Measurements from ENCODE around the gene NCS1. TPM values are rescaled to one million over a fixed set of nuclear protein-coding genes. Genes with fewer than 3 reads are reported as not detected.

Gene NCS1
- total RNA-seq, 2 experiments from 2014 or later: 1.1 to 1.4 TPM

DNA sequence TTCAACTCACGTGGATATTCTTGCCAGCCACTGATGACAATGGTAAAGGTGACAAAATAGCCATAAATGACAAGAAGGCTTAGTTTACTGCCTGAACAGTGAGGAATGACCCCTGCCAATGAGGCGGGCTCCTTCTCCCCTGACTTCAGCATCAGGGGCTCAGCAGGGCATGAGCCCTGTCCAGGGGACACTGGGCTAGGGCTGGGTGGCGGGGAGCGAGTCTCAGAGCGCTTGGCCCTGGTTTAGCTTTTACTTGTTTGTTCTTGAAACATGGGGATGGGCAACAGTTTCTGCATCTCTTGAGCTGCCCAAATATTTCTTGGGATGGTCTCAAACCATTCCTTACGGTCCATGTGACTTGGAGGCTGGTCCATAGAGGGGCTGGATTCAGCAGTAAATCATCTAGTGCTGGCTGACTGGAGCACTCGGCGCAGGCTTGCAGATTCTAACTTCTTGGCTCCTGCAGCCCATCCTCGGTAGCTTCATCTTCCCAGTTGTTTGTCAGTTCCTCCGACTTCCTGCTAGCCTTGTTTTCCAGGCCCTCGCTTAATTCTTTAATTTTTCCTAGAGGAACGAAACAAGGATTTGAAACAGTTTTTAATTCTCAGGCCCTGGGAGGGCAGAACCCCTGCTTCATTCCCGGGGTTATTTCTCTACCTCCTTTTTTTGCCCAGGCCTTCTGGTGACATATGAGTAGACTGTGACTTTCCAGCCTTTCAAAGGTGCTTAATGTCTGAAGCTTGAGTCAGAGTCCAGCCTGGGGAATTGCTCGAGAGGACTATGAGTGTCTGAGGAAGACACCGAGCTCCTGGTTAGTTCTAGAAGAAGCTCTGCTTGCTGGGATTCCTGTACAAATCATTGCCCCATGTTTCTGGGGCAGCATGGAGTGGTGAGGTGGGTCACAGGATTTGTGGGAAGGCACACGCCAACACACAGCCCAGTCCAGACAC is 88.9 kb downstream of the NCS1 start:
- H3K27ac Mint-ChIP-seq: no peak overlapping the region
- peaks cover 4% of the 10 kb centered on the region for H3K4me1 Mint-ChIP-seq
- peaks cover 50% of the 10 kb centered on the region for H3K27me3 Mint-ChIP-seq
- H3K9me3 Mint-ChIP-seq: no peaks in the 10 kb centered on the region
- POLR2A ChIA-PET: no interaction called here
- H3K4me3 Mint-ChIP-seq: no peak overlapping the region
- H3K36me3 Mint-ChIP-seq: no peaks in the 10 kb centered on the region
- DNase-seq (no peak), ATAC-seq (ENCODE audit: low read depth) (no peak)

DNA sequence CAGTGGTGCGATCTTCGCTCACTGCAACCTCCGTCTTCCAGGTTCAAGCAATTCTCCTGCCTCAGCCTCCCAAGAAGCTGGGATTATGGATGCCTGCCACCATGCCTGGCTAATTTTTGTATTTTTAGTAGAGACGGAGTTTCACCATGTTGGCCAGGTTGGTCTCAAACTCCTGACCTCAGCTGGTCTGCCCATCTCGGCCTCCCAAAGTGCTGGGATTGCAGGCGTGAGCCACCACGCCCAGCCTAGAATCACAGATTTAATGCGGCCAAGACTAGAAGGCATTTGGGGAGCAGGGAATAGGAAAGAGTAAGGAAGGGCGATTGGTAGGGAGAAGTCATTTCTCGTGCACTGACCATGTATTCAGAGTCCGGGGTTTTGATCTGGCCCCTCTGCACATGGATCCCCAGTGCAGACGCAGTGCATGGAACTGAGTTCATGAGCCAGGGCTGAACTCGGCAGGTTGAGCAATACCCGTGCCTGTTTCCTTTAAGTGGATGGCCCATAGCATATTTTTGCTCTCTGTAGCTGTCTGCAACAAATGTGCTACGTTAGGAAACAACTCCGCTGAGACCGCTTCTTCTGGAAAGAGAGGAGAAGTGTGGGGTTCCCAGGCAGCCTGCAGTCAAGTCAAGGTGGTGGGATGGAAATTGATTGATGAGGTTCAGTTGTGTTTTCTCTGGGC is 90.0 kb downstream of the NCS1 start:
- ATAC-seq (ENCODE audit: low read depth): no peak
- H3K36me3 Mint-ChIP-seq: no peaks in the 10 kb centered on the region
- no peak overlapping the region for H3K27ac Mint-ChIP-seq
- no peaks in the 10 kb centered on the region for H3K9me3 Mint-ChIP-seq
- H3K4me3 Mint-ChIP-seq: no peak overlapping the region
- H3K4me1 Mint-ChIP-seq: peaks cover 4% of the 10 kb centered on the region
- DNase-seq: no peak
- POLR2A ChIA-PET: no interaction called here
- peaks cover 60% of the 10 kb centered on the region for H3K27me3 Mint-ChIP-seq

DNA sequence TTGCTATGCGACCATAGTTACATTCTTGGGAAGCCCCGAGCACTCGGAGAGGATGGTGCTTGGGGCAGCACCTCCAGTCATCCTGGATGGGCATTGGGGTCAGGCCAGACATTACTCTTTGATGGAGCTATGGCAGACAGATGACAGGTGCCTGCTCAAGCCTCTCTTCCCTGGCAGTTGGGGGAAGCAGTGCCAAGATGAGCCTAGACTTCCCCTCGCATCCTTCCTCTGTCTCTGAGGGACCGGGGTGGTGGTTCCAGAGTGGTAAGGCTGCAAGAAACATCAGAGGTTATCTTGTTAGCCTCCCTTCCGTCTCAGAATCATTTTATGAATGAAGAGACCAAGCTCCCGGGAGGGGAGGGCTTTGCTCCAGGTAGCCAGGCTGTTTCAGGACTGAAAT is 90.6 kb downstream of the NCS1 start:
- no peaks in the 10 kb centered on the region for H3K36me3 Mint-ChIP-seq
- no peaks in the 10 kb centered on the region for H3K9me3 Mint-ChIP-seq
- H3K4me3 Mint-ChIP-seq: no peak overlapping the region
- H3K4me1 Mint-ChIP-seq: peaks cover 4% of the 10 kb centered on the region
- peaks cover 65% of the 10 kb centered on the region for H3K27me3 Mint-ChIP-seq
- POLR2A ChIA-PET: no interaction called here
- no peak overlapping the region for H3K27ac Mint-ChIP-seq
- ATAC-seq (ENCODE audit: low read depth) (no peak), DNase-seq (no peak)

- H3K27me3 Mint-ChIP-seq: peaks cover 70% of the 10 kb centered on the region
- no peak overlapping the region for H3K4me3 Mint-ChIP-seq
- no peak overlapping the region for H3K27ac Mint-ChIP-seq
- POLR2A ChIA-PET: no interaction called here
- H3K36me3 Mint-ChIP-seq: no peaks in the 10 kb centered on the region
- H3K9me3 Mint-ChIP-seq: no peaks in the 10 kb centered on the region
- H3K4me1 Mint-ChIP-seq: peaks cover 4% of the 10 kb centered on the region
- DNase-seq (no peak), ATAC-seq (ENCODE audit: low read depth) (no peak)
Observed at GRCh38 chr9:130263601-130264413, 91.6 kb downstream of the NCS1 start.

DNA sequence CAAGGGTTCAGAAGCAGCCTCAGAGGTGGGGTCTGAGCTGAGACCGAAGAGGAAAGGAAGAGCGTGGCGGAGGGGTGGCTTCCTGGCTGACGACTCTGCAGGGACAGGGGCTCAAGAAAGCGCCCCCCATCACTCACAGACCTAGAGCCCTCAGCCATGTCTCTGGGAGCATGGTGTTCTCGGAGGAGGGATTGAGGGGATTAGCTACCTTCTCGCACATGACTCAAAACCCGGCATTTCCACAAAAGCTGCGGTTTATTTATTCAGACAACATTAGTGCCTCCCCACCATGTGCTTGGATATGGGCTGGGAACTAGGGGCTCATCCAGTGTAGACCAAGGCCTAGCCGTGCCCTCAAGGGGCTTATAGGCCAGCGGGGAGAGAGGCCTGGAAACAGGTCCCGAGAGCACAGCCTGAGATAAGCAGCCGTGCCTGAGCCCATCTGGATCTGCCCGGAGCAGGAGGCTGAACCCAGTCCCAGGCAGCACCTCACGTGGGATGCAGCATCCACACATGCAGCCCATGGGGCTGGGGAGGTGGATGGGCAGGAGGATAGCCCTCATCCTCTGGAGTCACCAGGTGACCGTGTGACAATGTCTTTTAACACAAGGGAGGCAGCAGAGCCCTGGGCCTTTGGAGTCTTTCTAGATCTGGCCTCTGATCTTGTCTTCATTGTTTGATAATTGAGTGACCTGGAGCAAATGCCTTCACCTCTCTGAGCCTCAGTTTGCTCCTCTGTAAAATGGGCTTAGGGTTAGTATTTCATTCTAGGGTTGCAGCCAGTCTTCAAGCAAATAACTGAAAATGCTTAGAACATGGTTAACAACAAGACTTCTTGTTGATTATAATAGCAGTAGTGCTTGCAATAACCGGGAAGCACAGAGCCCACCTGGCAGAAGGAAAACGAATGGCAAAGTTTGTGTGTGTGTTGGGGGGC is 92.5 kb downstream of the NCS1 start:
- Mint-ChIP-seq H3K4me3 (no peak overlapping the region), H3K27ac (no peak overlapping the region), H3K27me3 (peaks cover 77% of the 10 kb centered on the region), H3K9me3 (no peaks in the 10 kb centered on the region), H3K4me1 (peaks cover 4% of the 10 kb centered on the region), H3K36me3 (no peaks in the 10 kb centered on the region)
- no peak for DNase-seq
- POLR2A ChIA-PET: no interaction called here
- ATAC-seq (ENCODE audit: low read depth): no peak

- DNase-seq (no peak), ATAC-seq (ENCODE audit: low read depth) (no peak)
- H3K36me3 Mint-ChIP-seq: no peaks in the 10 kb centered on the region
- H3K9me3 Mint-ChIP-seq: no peaks in the 10 kb centered on the region
- H3K4me3 Mint-ChIP-seq: no peak within 1 kb of the TSS
- no peak within 1 kb of the TSS for H3K27ac Mint-ChIP-seq
- peaks cover 79% of the 10 kb centered on the region for H3K27me3 Mint-ChIP-seq
- POLR2A ChIA-PET: no interaction called here
- peaks cover 4% of the 10 kb centered on the region for H3K4me1 Mint-ChIP-seq
Observed at GRCh38 chr9:130265431-130266235, 93.4 kb downstream of the NCS1 start, which contains the start of gene HMCN2. Gene HMCN2, plus strand, starts transcription at chr9:130265760. Its CDS starts 119 bp downstream, at chr9:130265879.

DNA sequence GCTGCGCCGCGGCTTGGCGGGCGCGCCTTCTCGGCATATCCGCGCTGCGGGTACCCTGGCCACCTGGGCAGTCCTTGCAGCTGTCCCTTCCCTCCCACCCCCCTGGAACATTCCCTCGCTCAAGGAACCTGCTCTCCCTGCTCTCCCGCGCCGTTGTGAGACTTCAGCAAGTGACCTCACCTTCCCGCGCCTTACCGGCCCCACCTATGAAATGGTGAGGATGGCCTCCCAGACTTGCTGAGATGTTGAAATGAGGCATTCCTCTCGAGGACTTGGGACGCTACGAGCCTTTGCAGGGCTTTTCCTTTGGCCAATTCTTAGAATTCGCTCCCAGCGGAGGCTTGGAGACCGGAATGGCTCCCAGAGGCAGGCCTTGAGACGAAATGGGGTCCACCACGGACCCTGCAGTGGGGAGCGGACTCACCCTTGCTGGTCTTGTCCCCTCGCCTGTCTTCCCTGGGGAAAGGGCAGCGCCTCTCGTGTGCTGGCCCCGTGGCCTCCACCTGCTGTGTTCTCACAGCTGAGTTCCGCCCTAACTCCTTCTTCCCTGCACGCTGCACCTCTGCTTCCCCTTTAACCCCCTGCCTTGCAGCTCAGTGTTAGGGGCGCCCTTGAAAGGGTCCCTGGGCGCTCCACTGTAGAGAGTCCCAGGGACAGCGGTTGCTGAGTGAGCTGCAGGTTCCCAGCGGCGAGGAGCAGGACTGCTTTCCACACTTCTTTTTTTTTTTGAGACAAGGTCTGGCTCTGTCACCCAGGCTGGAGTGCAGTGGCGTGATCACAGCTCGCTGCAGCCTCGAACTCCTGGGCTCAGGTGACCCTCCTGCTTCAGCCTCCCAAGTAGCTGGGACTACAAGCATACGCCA is 94.3 kb downstream of the NCS1 start:
- no peak for ATAC-seq (ENCODE audit: low read depth)
- H3K27ac Mint-ChIP-seq: no peak overlapping the region
- POLR2A ChIA-PET: no interaction called here
- no peaks in the 10 kb centered on the region for H3K36me3 Mint-ChIP-seq
- no peak overlapping the region for H3K4me3 Mint-ChIP-seq
- H3K4me1 Mint-ChIP-seq: peaks cover 4% of the 10 kb centered on the region
- no peaks in the 10 kb centered on the region for H3K9me3 Mint-ChIP-seq
- peaks cover 81% of the 10 kb centered on the region for H3K27me3 Mint-ChIP-seq
- DNase-seq: no peak

- no peak for DNase-seq
- H3K27ac Mint-ChIP-seq: no peak overlapping the region
- no peak overlapping the region for H3K4me3 Mint-ChIP-seq
- peaks cover 4% of the 10 kb centered on the region for H3K4me1 Mint-ChIP-seq
- POLR2A ChIA-PET: no interaction called here
- H3K9me3 Mint-ChIP-seq: no peaks in the 10 kb centered on the region
- no peak for ATAC-seq (ENCODE audit: low read depth)
- peaks cover 83% of the 10 kb centered on the region for H3K27me3 Mint-ChIP-seq
- H3K36me3 Mint-ChIP-seq: no peaks in the 10 kb centered on the region
Observed at GRCh38 chr9:130267930-130268329, 95.7 kb downstream of the NCS1 start.

DNA sequence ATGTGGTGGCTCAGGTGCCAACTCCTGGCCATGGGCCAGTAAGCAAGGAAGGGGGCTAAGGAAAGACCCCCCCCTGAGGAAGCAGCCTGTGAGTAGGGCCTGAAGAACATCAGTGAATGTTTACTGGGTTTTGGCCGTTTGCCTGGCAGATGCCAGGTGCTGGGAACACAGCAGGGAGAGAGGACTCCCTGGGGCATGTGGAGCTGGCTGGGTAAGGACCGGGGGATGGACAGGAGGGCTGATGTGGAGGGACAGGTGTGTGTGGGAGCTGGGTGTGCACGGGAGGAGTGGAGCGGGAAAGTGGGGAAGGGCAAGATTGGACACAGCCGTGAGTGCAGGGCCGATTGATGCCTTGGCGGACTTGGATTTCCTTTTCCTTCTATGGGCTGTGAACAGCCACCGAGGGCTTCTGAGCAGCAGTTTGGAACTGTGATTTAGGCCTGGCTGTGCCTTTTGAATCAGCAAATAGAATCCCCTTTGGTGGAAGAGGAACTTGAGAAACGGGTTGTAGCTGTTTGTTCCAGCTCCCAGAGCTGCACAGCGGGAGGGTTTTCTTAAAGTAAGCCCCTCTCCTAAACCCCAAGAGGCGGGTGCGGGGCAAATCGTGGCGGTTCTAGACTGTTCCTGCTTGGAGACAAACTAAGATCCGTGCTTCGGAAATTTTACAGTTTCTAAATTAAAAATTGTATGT is 96.5 kb downstream of the NCS1 start:
- Mint-ChIP-seq H3K4me3 (no peak overlapping the region), H3K36me3 (no peaks in the 10 kb centered on the region), H3K9me3 (no peaks in the 10 kb centered on the region), H3K4me1 (peaks cover 4% of the 10 kb centered on the region), H3K27ac (no peak overlapping the region), H3K27me3 (peaks cover 83% of the 10 kb centered on the region)
- DNase-seq (no peak), ATAC-seq (ENCODE audit: low read depth) (no peak)
- POLR2A ChIA-PET: no interaction called here

GRCh38 chr9:130271473-130271872 is 99.3 kb downstream of the NCS1 start:
- POLR2A ChIA-PET: no interaction called here
- Mint-ChIP-seq H3K36me3 (no peaks in the 10 kb centered on the region), H3K27ac (no peak overlapping the region), H3K9me3 (no peaks in the 10 kb centered on the region), H3K4me1 (no peaks in the 10 kb centered on the region), H3K4me3 (no peak overlapping the region), H3K27me3 (peaks cover 62% of the 10 kb centered on the region)
- no peak for DNase-seq
- ATAC-seq (ENCODE audit: low read depth): no peak

DNA sequence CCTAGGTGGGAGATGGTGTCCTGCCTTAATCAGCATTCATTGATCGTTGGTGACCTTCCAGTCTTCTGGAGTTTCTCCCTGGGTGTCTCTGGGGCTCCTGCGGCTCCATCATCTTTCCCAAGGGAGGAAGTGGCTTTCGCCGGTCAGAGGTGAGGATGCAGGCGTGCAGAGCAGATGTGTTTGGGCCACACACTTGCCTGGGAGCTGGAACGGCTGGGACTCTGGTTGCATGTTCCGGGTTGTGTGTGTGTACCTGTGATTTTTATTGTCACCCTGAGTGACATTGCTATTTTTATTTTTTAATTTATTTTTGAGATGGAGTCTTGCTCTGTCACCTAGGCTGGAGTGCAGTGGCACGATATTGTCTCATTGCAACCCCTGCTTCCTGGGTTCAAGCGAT is 103.0 kb downstream of the NCS1 start:
- no peaks in the 10 kb centered on the region for H3K36me3 Mint-ChIP-seq
- no peaks in the 10 kb centered on the region for H3K4me1 Mint-ChIP-seq
- no peaks in the 10 kb centered on the region for H3K9me3 Mint-ChIP-seq
- POLR2A ChIA-PET: no interaction called here
- peaks cover 27% of the 10 kb centered on the region for H3K27me3 Mint-ChIP-seq
- no peak overlapping the region for H3K27ac Mint-ChIP-seq
- no peak overlapping the region for H3K4me3 Mint-ChIP-seq
- ATAC-seq (ENCODE audit: low read depth) (no peak), DNase-seq (no peak)

Data from activated naive CD8-positive, alpha-beta T cell treated with anti-CD3 and anti-CD28 coated beads, Interleukin-2, amount 10 ng/mL, durations not matched to agents 7 days and 5 days (primary cell).